Activated CD8-positive, alpha-beta memory T cell treated with anti-CD3 and anti-CD28 coated beads, Interleukin-2, amount 50 U/mL, for 24 hours (primary cell): ENCODE measurements around the gene NPM1.
A peak's percentile ranks its signal among the peaks of the same experiment; 100 is the strongest.
"Not testable (repeated sequence)": the region's sequence is repeated elsewhere in the genome, so short reads cannot be mapped to it uniquely, and the experiment has no call there.

Experiments used
- DNase-seq: peaks from one replicate; pipeline ENCODE4 v3.0.0-alpha.2; 2020; ENCODE audit errors: extremely low read depth

Gene NPM1

GRCh38 chr5:171386006-171386671 is 1.5 kb upstream of the NPM1 start:
- DNase-seq = no peak

GRCh38 chr5:171386861-171387344 is 746 bp upstream of the NPM1 start:
- DNase-seq = no peak

- DNase-seq = peak; percentile 56
These were observed 544 bp downstream of the NPM1 start for GRCh38 chr5:171387970-171388815.

- peak; percentile 12 for DNase-seq
These were observed 1.1 kb downstream of the NPM1 start for GRCh38 chr5:171388816-171389168.

- no peak for DNase-seq
These were observed 3.4 kb downstream of the NPM1 start for GRCh38 chr5:171390883-171391677.

GRCh38 chr5:171391996-171392577 is 4.4 kb downstream of the NPM1 start:
- no peak for DNase-seq

- no peak for DNase-seq
These were observed 5.0 kb downstream of the NPM1 start for GRCh38 chr5:171392585-171393159.

- DNase-seq = no peak
These were observed 7.4 kb downstream of the NPM1 start for GRCh38 chr5:171395042-171395441.

GRCh38 chr5:171396583-171396982 is 8.9 kb downstream of the NPM1 start:
- not testable (repeated sequence) for DNase-seq

- no peak for DNase-seq
These were observed 9.5 kb downstream of the NPM1 start for GRCh38 chr5:171397190-171397589.

- no peak for DNase-seq
These were observed 9.9 kb downstream of the NPM1 start for GRCh38 chr5:171397599-171397998.

- DNase-seq = not testable (repeated sequence)
These were observed 11.0 kb downstream of the NPM1 start for GRCh38 chr5:171398660-171399059.

- no peak for DNase-seq
These were observed 12.5 kb downstream of the NPM1 start for GRCh38 chr5:171400169-171400568.

GRCh38 chr5:171401167-171401947 is 13.7 kb downstream of the NPM1 start:
- DNase-seq = no peak

GRCh38 chr5:171402751-171403150 is 15.1 kb downstream of the NPM1 start:
- not testable (repeated sequence) for DNase-seq

- no peak for DNase-seq
These were observed 18.0 kb downstream of the NPM1 start for GRCh38 chr5:171405615-171406014.

GRCh38 chr5:171407234-171407633 is 19.6 kb downstream of the NPM1 start:
- no peak for DNase-seq

- DNase-seq = no peak
These were observed 21.8 kb downstream of the NPM1 start for GRCh38 chr5:171409164-171410136.

- no peak for DNase-seq
These were observed 22.5 kb downstream of the NPM1 start for GRCh38 chr5:171410181-171410580.

- DNase-seq = no peak
These were observed 24.5 kb downstream of the NPM1 start for GRCh38 chr5:171412186-171412585.
